ENCODE results near the gene MIPEP. TPM values are rescaled to one million over a fixed set of nuclear protein-coding genes. Genes with fewer than 3 reads are reported as not detected.

The MIPEP gene
- total RNA-seq, 4 donors from 2014 or later: 5.2 to 20.1 (median 17.8) TPM

DNA sequence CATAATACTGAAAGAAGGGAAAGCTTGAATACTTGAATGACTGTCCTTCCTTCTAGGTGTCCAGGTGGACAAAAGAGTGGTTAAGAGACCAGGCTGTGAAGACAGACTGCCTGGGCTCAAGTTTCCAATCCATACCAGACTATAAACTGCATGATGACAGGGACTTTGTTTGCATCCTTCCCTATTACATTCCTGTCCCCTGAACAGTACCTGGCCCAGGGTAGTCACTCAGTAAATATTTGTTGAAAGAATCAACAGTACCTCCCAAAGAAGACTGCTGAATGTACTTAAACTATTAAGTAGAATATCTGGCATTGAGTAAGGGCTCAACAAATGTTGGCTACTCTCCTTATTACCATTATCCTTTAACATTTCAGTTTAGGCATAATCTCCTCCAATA, 29.7 kb downstream of the MIPEP start:
- intact Hi-C loops (cut with DNase I; ENCODE audit: low total_unique reads): no loop called here

DNA sequence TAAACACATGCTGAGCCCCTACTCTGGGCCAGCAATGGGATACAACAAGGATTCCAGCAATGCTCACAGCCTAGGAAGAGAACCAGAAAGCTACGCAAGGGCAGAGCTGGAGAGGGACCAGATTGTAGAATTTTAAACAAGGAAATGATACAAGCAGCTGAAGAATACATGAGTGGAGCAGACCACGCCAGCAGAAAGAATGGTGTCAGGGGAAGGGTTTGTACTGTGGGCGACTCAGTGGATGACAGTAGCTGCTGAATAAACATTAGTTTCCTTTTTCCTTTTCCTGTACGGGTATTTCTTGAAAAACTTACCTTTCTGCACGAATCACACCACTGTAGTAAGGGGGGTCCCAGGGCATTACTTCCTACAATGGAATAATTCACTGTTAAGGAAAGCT, 30.7 kb downstream of the MIPEP start:
- TF ChIP-seq, protein P1, sequence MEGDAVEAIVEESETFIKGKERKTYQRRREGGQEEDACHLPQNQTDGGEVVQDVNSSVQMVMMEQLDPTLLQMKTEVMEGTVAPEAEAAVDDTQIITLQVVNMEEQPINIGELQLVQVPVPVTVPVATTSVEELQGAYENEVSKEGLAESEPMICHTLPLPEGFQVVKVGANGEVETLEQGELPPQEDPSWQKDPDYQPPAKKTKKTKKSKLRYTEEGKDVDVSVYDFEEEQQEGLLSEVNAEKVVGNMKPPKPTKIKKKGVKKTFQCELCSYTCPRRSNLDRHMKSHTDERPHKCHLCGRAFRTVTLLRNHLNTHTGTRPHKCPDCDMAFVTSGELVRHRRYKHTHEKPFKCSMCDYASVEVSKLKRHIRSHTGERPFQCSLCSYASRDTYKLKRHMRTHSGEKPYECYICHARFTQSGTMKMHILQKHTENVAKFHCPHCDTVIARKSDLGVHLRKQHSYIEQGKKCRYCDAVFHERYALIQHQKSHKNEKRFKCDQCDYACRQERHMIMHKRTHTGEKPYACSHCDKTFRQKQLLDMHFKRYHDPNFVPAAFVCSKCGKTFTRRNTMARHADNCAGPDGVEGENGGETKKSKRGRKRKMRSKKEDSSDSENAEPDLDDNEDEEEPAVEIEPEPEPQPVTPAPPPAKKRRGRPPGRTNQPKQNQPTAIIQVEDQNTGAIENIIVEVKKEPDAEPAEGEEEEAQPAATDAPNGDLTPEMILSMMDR (IDR thresholded peaks at IDR 0.05): no peak
- TF ChIP-seq POLR2AphosphoS5 (IDR thresholded peaks at IDR 0.05): no peak
- no peak for TF ChIP-seq EP300 (IDR thresholded peaks at IDR 0.05; ENCODE audit: low read depth)
- H3K4me1 ChIP-seq: no peaks in the 10 kb centered on the region
- DNase-seq: no peak
- 80 to 84% methylated on average over 5 of the region's 5 CpGs for WGBS, 2 donors (ENCODE audit: low coverage in 1 of 2)
- intact Hi-C loops (cut with DNase I; ENCODE audit: low total_unique reads) (no loop called here), in situ Hi-C loops (cut with MboI; ENCODE audit: low pct_ligation_motif_present in 1 of 4, low pct_unique_long_range_greater_than_20kb in 1 of 4, low sequenced_read_pairs in 3 of 4) (loop anchor here in 1 of 4 donors (25.0 kb wide), 1 partner anchor 396 kb away; no protein-coding TSS in a partner anchor)
- H3K9me3 ChIP-seq: no peaks in the 10 kb centered on the region
- peaks cover 0 to 6% (median 0%) of the 10 kb centered on the region in 4 donors for H3K36me3 ChIP-seq
- no peak overlapping the region for H3K4me3 ChIP-seq
- H3K27me3 ChIP-seq: no peaks in the 10 kb centered on the region
- no peak overlapping the region for H3K27ac ChIP-seq

More for the DNA sequence above, 29.7 kb downstream of the MIPEP start:
- Histone ChIP-seq H3K27me3 (no peaks in the 10 kb centered on the region), H3K9me3 (no peaks in the 10 kb centered on the region), H3K27ac (no peak overlapping the region), H3K36me3 (peaks cover 0 to 6% (median 0%) of the 10 kb centered on the region in 4 donors), H3K4me1 (no peaks in the 10 kb centered on the region), H3K4me3 (no peak overlapping the region)
- TF ChIP-seq POLR2AphosphoS5 (IDR thresholded peaks at IDR 0.05): no peak
- no peak for TF ChIP-seq POLR2A (IDR thresholded peaks at IDR 0.05)
- no peak for TF ChIP-seq EP300 (IDR thresholded peaks at IDR 0.05; ENCODE audit: low read depth)
- TF ChIP-seq, protein P1 (IDR thresholded peaks at IDR 0.05): no peak
- no peak for DNase-seq
- in situ Hi-C loops (cut with MboI; ENCODE audit: low pct_ligation_motif_present in 1 of 4, low pct_unique_long_range_greater_than_20kb in 1 of 4, low sequenced_read_pairs in 3 of 4): loop anchor here in 1 of 4 donors (25.0 kb wide), 1 partner anchor 397 kb away; no protein-coding TSS in a partner anchor

DNA sequence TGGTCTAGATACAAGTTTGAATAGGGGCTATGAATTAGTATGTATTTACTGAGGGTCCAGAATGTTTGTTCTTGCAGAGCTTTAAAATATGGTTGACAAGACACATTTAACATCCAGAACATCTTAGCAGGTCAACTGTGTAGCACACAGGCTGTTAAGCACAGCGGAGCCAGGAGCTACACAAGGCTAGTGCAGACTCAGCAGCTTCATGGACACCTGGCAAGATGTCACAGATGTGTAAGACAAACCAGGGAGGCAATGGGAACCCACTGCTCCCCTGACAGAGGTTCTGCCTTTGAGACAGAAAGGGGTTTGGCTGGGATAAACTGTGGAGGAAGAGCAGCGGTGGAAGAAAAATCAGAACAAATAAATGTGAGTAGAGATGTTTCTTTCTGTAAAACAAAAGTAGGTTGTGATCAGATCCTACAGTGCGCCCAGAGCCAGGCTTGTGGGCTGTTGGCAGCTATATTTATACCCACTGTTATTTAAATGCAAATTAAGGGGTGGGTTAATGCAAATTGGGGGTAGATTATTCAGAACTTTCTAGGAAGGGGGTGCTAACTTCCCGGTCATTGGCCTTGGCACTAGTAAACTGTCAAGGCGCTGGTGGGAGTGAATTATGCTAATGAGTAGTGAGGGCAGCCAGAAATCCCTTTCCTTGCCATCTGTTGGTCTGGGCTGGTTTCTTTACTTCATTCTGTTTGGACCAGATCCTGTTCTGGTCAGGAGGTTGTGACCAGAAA, 33.0 kb downstream of the MIPEP start:
- no peak overlapping the region for H3K4me3 ChIP-seq
- no peaks in the 10 kb centered on the region for H3K27me3 ChIP-seq
- H3K9me3 ChIP-seq: no peaks in the 10 kb centered on the region
- H3K4me1 ChIP-seq: no peaks in the 10 kb centered on the region
- no peak for DNase-seq
- in situ Hi-C loops (cut with MboI; ENCODE audit: low pct_ligation_motif_present in 1 of 4, low pct_unique_long_range_greater_than_20kb in 1 of 4, low sequenced_read_pairs in 3 of 4): loop anchor here in 1 of 4 donors (25.0 kb wide), 1 partner anchor 394 kb away; no protein-coding TSS in a partner anchor
- peaks cover 0 to 6% (median 0%) of the 10 kb centered on the region in 4 donors for H3K36me3 ChIP-seq
- 87 to 100% methylated on average over 2 to 5 of the region's 5 CpGs for WGBS, 2 donors (ENCODE audit: low coverage in 1 of 2)
- intact Hi-C loops (cut with DNase I; ENCODE audit: low total_unique reads): no loop called here
- H3K27ac ChIP-seq: no peak overlapping the region
- TF ChIP-seq POLR2A (IDR thresholded peaks at IDR 0.05): no peak

DNA sequence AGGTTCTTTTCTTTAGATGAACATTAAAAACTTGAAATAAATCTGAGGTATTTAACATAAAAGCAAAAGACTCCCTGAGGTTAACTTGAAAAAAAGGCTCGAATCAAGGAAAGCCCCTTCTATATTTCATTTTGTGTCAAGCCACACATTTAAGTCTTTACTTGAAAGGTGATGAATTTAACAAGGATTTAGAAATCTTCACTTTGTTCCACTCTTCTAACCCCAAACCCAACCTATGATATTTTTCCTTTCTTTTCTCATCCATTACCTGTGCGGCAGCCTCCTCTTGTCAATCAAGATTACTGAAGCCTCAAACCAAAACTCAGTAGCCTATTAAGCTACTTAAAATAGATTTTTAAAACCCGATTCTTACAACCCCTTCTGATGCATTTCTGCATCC, 33.8 kb downstream of the MIPEP start:
- in situ Hi-C loops (cut with MboI; ENCODE audit: low pct_ligation_motif_present in 1 of 4, low pct_unique_long_range_greater_than_20kb in 1 of 4, low sequenced_read_pairs in 3 of 4): loop anchor here in 1 of 4 donors (25.0 kb wide), 1 partner anchor 393 kb away; no protein-coding TSS in a partner anchor
- Histone ChIP-seq H3K27ac (no peak overlapping the region), H3K9me3 (no peaks in the 10 kb centered on the region), H3K36me3 (peaks cover 0 to 6% (median 0%) of the 10 kb centered on the region in 4 donors), H3K27me3 (no peaks in the 10 kb centered on the region), H3K4me3 (no peak overlapping the region), H3K4me1 (no peaks in the 10 kb centered on the region)
- 83% methylated on average over 3 of the region's 3 CpGs for WGBS, 2 donors (ENCODE audit: low coverage in 1 of 2)
- TF ChIP-seq POLR2AphosphoS5 (IDR thresholded peaks at IDR 0.05) (no peak), POLR2A (IDR thresholded peaks at IDR 0.05) (no peak), EP300 (IDR thresholded peaks at IDR 0.05; ENCODE audit: low read depth) (no peak)
- TF ChIP-seq, protein P1 (IDR thresholded peaks at IDR 0.05): no peak
- no peak for DNase-seq
- intact Hi-C loops (cut with DNase I; ENCODE audit: low total_unique reads): no loop called here

Measured in transverse colon (tissue), 4 donors.